HepG2 (cell line): ENCODE results near the gene UNCX. TPM values are rescaled to one million over a fixed set of nuclear protein-coding genes. Genes with fewer than 3 reads are reported as not detected.
A peak's percentile ranks its signal among the peaks of the same experiment; 100 is the strongest.

Experiments used
- ATAC-seq: fragments of 200-7000 bp; cut with Tn5 transposase; 3 replicates; pipeline ENCODE4 v1.9.1; 2020; ENCODE audit warnings: mild to moderate bottlenecking, moderate library complexity
- BruUV-seq: library from RNA; stranded (reverse); fragments of 400-500 nt; replicated peaks from 2 replicates; lab custom pipeline; 2021; lab: Mats Ljungman, UMichigan
- CTCF ChIA-PET: fragments of 300-600 bp; formaldehyde crosslinking; extraction: SDS; loops from one replicate; lab custom pipeline; 2021; ENCODE audit warnings: low total read pairs, inconsistent platforms, low intra/inter-chr PET ratio; lab: Yijun Ruan, JAX
- POLR2A ChIA-PET: fragments of 350-600 bp; sonication (Branson Sonifier 250); formaldehyde crosslinking; loops from one replicate; lab custom pipeline; 2020; ENCODE audit warnings: antibody characterized with exemption, inconsistent platforms; lab: Yijun Ruan, JAX
- DNase-seq: peaks from one replicate; pipeline ENCODE4 v3.0.0-alpha.2; 2015; ENCODE audit warnings: low spot score
- FAIRE-seq: peaks from 3 replicates; lab custom pipeline; 2011; peaks lifted over from hg19 to GRCh38; lab: Jason Lieb, UNC
- H2AFZ ChIP-seq: one replicate; pipeline ENCODE4 v1.6.1; 2011; ENCODE audit warnings: low read length, inconsistent platforms
- H3K27ac ChIP-seq: fragments of 300-600 bp; 3 replicates; pipeline ENCODE4 v1.8.0; 2011; ENCODE audit warnings: mixed run types, mild to moderate bottlenecking, mixed read lengths, low read length, inconsistent platforms; ENCODE audit not compliant: insufficient read depth; ENCODE audit errors: extremely low read length
- H3K27me3 ChIP-seq, 2 experiments: fragments of 200-600 bp in 1 of 2; 2 replicates in 1 of 2; 3 replicates in 1 of 2; pipeline versions ENCODE4 v1.6.0 to v1.8.0; 2011; ENCODE audit warnings: low read length in 2 of 2, mild to moderate bottlenecking in 2 of 2, moderate library complexity in 2 of 2, inconsistent platforms in 1 of 2; ENCODE audit not compliant: insufficient read depth in 2 of 2, control insufficient read depth in 1 of 2
- H3K36me3 ChIP-seq, 2 experiments: fragments of 200-600 bp in 1 of 2; replicated peaks in 1 of 2; 2 replicates in 1 of 2; 3 replicates in 1 of 2; pipeline versions ENCODE4 v1.5.1 to v1.8.0; 2011; ENCODE audit warnings: low read length in 2 of 2, inconsistent platforms in 1 of 2; ENCODE audit not compliant: insufficient read depth in 2 of 2, control insufficient read depth in 1 of 2
- H3K4me1 ChIP-seq: 2 replicates; pipeline ENCODE4 v1.5.1; 2012; ENCODE audit warnings: low read length, inconsistent platforms; ENCODE audit not compliant: insufficient read depth
- H3K4me2 ChIP-seq: 2 replicates; pipeline ENCODE4 v1.6.0; 2011; ENCODE audit warnings: low read depth, low read length, inconsistent platforms
- H3K4me3 ChIP-seq, 3 experiments: fragments of 200-600 bp in 1 of 3; sonication (generic), shearing (Covaris generic) in 1 of 3; replicated peaks in 1 of 3; 2 replicates each; pipeline ENCODE4 v1.5.1; 2011 to 2016; ENCODE audit warnings: low read length in 3 of 3, inconsistent platforms in 2 of 3, low read depth in 2 of 3, mild to moderate bottlenecking in 2 of 3, control low read depth in 1 of 3, mixed read lengths in 1 of 3; ENCODE audit not compliant: insufficient read depth in 1 of 3
- H3K79me2 ChIP-seq: one replicate; pipeline ENCODE4 v1.6.1; 2011; ENCODE audit warnings: low read length, inconsistent platforms; ENCODE audit not compliant: insufficient read depth
- H3K9ac ChIP-seq: 2 replicates; pipeline ENCODE4 v1.6.0; 2011; ENCODE audit warnings: mild to moderate bottlenecking, low read depth, low read length, inconsistent platforms; ENCODE audit not compliant: insufficient read depth
- H3K9me3 ChIP-seq: 2 replicates; pipeline ENCODE4 v1.5.1; 2012; ENCODE audit warnings: mild to moderate bottlenecking, low read length
- H4K20me1 ChIP-seq: 2 replicates; pipeline ENCODE4 v1.6.0; 2011; ENCODE audit warnings: inconsistent platforms, mild to moderate bottlenecking, low read length, moderate library complexity; ENCODE audit not compliant: insufficient read depth
- CBX2 ChIP-seq, 2 experiments: fragments of 200-600 bp in 1 of 2; sonication (generic); formaldehyde crosslinking in 1 of 2; IDR thresholded peaks; 2 replicates each; pipeline versions ENCODE4 v1.7.0 to v1.8.1; 2018 to 2022; ENCODE audit warnings: low read depth in 2 of 2, low read length in 1 of 2, mild to moderate bottlenecking in 1 of 2, missing genetic modification reagents in 1 of 2
- CREB1 ChIP-seq, 2 experiments: fragments of 450-650 bp in 1 of 2; IDR thresholded peaks; 2 replicates each; pipeline ENCODE4 v1.6.1; 2016 to 2017; ENCODE audit warnings: control low read depth in 1 of 2, mild to moderate bottlenecking in 1 of 2, missing compliant biosample characterization in 1 of 2, missing genetic modification characterization in 1 of 2
- EZH2 ChIP-seq: conservative IDR thresholded peaks from 2 replicates; pipeline ENCODE4 v1.6.1; 2012; ENCODE audit warnings: mild to moderate bottlenecking, low read depth, low read length, moderate library complexity
- NFKB2 ChIP-seq: sonication (generic); formaldehyde crosslinking; IDR thresholded peaks from 2 replicates; pipeline ENCODE4 v1.4.0; 2020; ENCODE audit warnings: missing genetic modification reagents, borderline replicate concordance
- NFYC ChIP-seq: IDR thresholded peaks from 2 replicates; pipeline ENCODE4 v1.6.1; 2016; ENCODE audit warnings: missing genetic modification reagents, missing compliant biosample characterization
- NR3C1 ChIP-seq: sonication (generic); formaldehyde crosslinking; IDR thresholded peaks from 2 replicates; pipeline ENCODE4 v1.4.0; 2020; ENCODE audit warnings: missing genetic modification reagents
- SNRNP70 ChIP-seq: fragments of 200-400 bp; formaldehyde crosslinking; IDR thresholded peaks from 2 replicates; pipeline ENCODE4 v1.6.1; 2017; ENCODE audit warnings: mild to moderate bottlenecking, low read depth, low read length, moderate library complexity
- STAG1 ChIP-seq: sonication (generic); formaldehyde crosslinking; IDR thresholded peaks from 2 replicates; pipeline ENCODE4 v1.4.0; 2020; ENCODE audit warnings: missing genetic modification reagents
- ZNF644 ChIP-seq: IDR thresholded peaks from 2 replicates; pipeline ENCODE4 v1.6.1; 2016; ENCODE audit warnings: low read depth
- ZNF652 ChIP-seq: IDR thresholded peaks from 2 replicates; pipeline ENCODE4 v1.6.1; 2016; ENCODE audit warnings: low read depth, borderline replicate concordance
- WGBS: methylation state at CpG from one replicate; pipeline ENCODE4 v1.1.6; 2017; ENCODE audit warnings: low lambda C conversion rate; 5-methylcytosine and 5-hydroxymethylcytosine counted together
- in situ Hi-C: cut with HindIII; loops from 2 replicates; pipeline ENCODE4 v1.10.0; 2017; ENCODE audit warnings: low pct_unique_long_range_greater_than_20kb; ENCODE audit not compliant: extremely low pct_ligation_motif_present
- intact Hi-C: fragments of 100-400 bp; cut with micrococcal nuclease; formaldehyde crosslinking; loops from one replicate; pipeline ENCODE4 v1.10.0; 2022; ENCODE audit not compliant: unreplicated experiment
- polyA plus RNA-seq, 8 experiments: library from polyadenylated mRNA; depleted of rRNA in 3 of 8; stranded (reverse) in 7 of 8; unstranded in 1 of 8; fragments of >200 nt; fragmentation: Illumina TruSeq in 4 of 8; extraction: Trizol in 4 of 8; gene quantifications; 2 replicates each; pipeline versions ENCODE4 v1.2.1 to v1.2.3, GENCODE V29; 2011 to 2016; ENCODE audit warnings: low read depth in 4 of 8, missing spikeins in 1 of 8, mixed read lengths in 1 of 8; ENCODE audit not compliant: insufficient read depth in 1 of 8
- total RNA-seq, 5 experiments: library from RNA; depleted of rRNA; stranded (reverse); fragments of >200 nt; fragmentation: Illumina TruSeq; extraction: Trizol; gene quantifications; 2 replicates each; pipeline ENCODE4 v1.2.3, GENCODE V29; 2016; ENCODE audit warnings: low read depth in 1 of 5
- TF ChIP-seq, protein P1 (sequence below): sonication (generic); IDR thresholded peaks from 2 replicates; pipeline ENCODE4 v1.6.1; 2016; ENCODE audit warnings: low read depth, borderline replicate concordance
- TF ChIP-seq, protein P2 (sequence below): sonication (generic); formaldehyde crosslinking; conservative IDR thresholded peaks from 2 replicates; pipeline ENCODE4 v1.4.0; 2020; ENCODE audit warnings: missing genetic modification reagents

The UNCX gene
- total and polyA plus RNA-seq, 2 of the 13 experiments (the other 11 are each of a cell fraction or from before 2014, with no cell fraction given), result not detected

GRCh38 chr7:1220977-1221745 lies 11.5 kb upstream of the UNCX start:
- TF ChIP-seq NR3C1, result no peak
- no peak for TF ChIP-seq NFKB2 (CRISPR knock-in tag)
- TF ChIP-seq CREB1 (IDR thresholded peaks at IDR 0.05), result no peak
- TF ChIP-seq CREB1 (CRISPR knock-in tag; IDR thresholded peaks at IDR 0.05), result no peak
- TF ChIP-seq CBX2 (IDR thresholded peaks at IDR 0.05; ENCODE audit: low read depth, low read length), result no peak
- no peak for TF ChIP-seq CBX2 (CRISPR knock-in tag; IDR thresholded peaks at IDR 0.05; ENCODE audit: low read depth)
- no peak for TF ChIP-seq ZNF652 (CRISPR knock-in tag)
- Histone ChIP-seq H3K79me2 (no peaks in the 10 kb centered on the region), H3K27me3 (peaks cover 6 to 75% of the 10 kb centered on the region in 2 experiments), H3K36me3 (no peaks in the 10 kb centered on the region), H3K4me3 (no peak overlapping the region), H3K4me2 (no peak overlapping the region), H3K9me3 (no peaks in the 10 kb centered on the region), H3K4me1 (no peaks in the 10 kb centered on the region), H2AFZ (no peak overlapping the region), H3K9ac (no peak overlapping the region), H4K20me1 (no peaks in the 10 kb centered on the region), H3K27ac (no peak overlapping the region)
- POLR2A ChIA-PET, result no interaction called here
- in situ Hi-C loops, result loop anchor here (10.0 kb wide), 1 partner anchor 174 kb away; no protein-coding TSS in a partner anchor
- intact Hi-C loops, result no loop called here
- no TSS peak for BruUV-seq
- DNase-seq (no peak), FAIRE-seq (no peak), ATAC-seq (no peak)
- CTCF ChIA-PET, result no interaction called here
- WGBS, result 4% methylated on average over 15 of the region's 22 CpGs

DNA sequence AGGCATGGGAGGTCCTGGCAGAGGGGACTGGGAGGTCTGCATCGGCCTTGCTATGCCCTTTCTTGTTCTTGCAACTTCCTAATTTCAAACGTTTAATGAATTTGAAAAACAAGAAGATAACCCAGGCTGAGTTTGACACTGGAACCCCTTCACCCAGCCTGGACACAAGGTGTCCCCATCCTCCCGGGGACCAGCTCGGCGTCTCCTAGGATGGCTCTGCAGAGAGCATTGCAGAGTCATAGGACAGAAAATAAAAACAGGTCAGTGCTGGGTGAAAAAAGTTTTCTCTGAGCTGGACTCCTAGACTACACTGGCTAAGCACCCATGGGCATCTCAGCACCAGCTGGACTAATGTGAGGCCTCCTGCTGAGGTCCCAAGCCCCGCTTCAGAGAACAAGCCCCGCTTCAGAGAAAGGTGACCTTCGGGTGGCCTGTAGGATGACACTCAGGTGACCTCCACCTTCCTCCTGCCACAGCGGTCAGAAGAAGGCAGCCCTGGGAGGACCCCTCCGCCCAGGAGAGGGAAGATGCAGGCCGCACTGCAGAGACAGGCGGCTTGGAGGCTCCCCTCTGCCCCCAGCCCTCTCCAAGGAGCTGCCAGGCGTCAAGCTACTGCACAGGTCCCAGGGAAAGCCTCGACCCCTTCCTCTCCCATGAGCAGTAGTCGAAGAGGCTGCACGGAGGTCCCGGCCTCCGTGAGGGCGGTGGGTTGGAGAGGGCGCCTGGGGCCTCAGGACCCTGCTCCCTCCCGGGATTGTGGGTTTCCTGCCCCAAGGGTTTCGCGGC lies 9.3 kb upstream of the UNCX start:
- peak; percentile 63 for ATAC-seq
- Histone ChIP-seq H4K20me1 (no peaks in the 10 kb centered on the region), H3K4me2 (no peak overlapping the region), H3K9me3 (no peaks in the 10 kb centered on the region), H2AFZ (no peak overlapping the region), H3K9ac (no peak overlapping the region), H3K4me1 (no peaks in the 10 kb centered on the region), H3K4me3 (no peak overlapping the region), H3K27me3 (peaks cover 12 to 92% of the 10 kb centered on the region in 2 experiments), H3K36me3 (no peaks in the 10 kb centered on the region), H3K27ac (no peak overlapping the region), H3K79me2 (no peaks in the 10 kb centered on the region)
- BruUV-seq, result no TSS peak
- WGBS, result 11% methylated on average over 5 of the region's 23 CpGs
- no peak for FAIRE-seq
- in situ Hi-C loops, result loop anchor here (10.0 kb wide), 1 partner anchor 171 kb away; no protein-coding TSS in a partner anchor
- ChIA-PET POLR2A (no interaction called here), CTCF (no interaction called here)
- intact Hi-C loops, result no loop called here
- peak; percentile 10 for DNase-seq
- TF ChIP-seq, protein P1, sequence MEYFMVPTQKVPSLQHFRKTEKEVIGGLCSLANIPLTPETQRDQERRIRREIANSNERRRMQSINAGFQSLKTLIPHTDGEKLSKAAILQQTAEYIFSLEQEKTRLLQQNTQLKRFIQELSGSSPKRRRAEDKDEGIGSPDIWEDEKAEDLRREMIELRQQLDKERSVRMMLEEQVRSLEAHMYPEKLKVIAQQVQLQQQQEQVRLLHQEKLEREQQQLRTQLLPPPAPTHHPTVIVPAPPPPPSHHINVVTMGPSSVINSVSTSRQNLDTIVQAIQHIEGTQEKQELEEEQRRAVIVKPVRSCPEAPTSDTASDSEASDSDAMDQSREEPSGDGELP, result no peak
- TF ChIP-seq ZNF644 (CRISPR knock-in tag) (no peak), EZH2 (peak; percentile 61; the same call in 1 of the 2 replicates), STAG1 (CRISPR knock-in tag) (peak; percentile 71), NFYC (CRISPR knock-in tag) (no peak), SNRNP70 (no peak)
- TF ChIP-seq, protein P2, sequence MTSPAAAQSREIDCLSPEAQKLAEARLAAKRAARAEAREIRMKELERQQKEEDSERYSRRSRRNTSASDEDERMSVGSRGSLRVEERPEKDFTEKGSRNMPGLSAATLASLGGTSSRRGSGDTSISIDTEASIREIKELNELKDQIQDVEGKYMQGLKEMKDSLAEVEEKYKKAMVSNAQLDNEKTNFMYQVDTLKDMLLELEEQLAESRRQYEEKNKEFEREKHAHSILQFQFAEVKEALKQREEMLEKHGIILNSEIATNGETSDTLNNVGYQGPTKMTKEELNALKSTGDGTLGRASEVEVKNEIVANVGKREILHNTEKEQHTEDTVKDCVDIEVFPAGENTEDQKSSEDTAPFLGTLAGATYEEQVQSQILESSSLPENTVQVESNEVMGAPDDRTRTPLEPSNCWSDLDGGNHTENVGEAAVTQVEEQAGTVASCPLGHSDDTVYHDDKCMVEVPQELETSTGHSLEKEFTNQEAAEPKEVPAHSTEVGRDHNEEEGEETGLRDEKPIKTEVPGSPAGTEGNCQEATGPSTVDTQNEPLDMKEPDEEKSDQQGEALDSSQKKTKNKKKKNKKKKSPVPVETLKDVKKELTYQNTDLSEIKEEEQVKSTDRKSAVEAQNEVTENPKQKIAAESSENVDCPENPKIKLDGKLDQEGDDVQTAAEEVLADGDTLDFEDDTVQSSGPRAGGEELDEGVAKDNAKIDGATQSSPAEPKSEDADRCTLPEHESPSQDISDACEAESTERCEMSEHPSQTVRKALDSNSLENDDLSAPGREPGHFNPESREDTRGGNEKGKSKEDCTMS, result no peak
